ENCODE measurements around the gene NTNG2.

- TF ChIP-seq POLR2AphosphoS5 (IDR thresholded peaks at IDR 0.05; ENCODE audit: low read depth, low read length) (no peak), POLR2A (IDR thresholded peaks at IDR 0.05; ENCODE audit: low read depth, low read length) (no peak), TAF1 (IDR thresholded peaks at IDR 0.05; ENCODE audit: low read depth, low read length) (no peak), SPI1 (IDR thresholded peaks at IDR 0.05; ENCODE audit: low read depth, low read length) (no peak), POU2F2 (IDR thresholded peaks at IDR 0.05; ENCODE audit: low read depth, low read length) (no peak)
These were observed 33.8 kb upstream of the NTNG2 start for GRCh38 chr9:132127888-132128534.

Measured in GM12891 (cell line).